GM19463 (cell line): Measurements from ENCODE around the gene CDC42SE2.
"Not testable (repeated sequence)": the region's sequence is repeated elsewhere in the genome, so short reads cannot be mapped to it uniquely, and the experiment has no call there.

Source experiments
- ATAC-seq: cut with Tn5 transposase; IDR thresholded peaks from one replicate; pipeline ENCODE4 v1.9.1; 2021; ENCODE audit warnings: mild to moderate bottlenecking, moderate library complexity; ENCODE audit not compliant: unreplicated experiment

Gene CDC42SE2

GRCh38 chr5:131363811-131364506, 100.1 kb downstream of the CDC42SE2 start:
- ATAC-seq = no peak

GRCh38 chr5:131364507-131365050, 100.7 kb downstream of the CDC42SE2 start:
- ATAC-seq = no peak

- no peak for ATAC-seq
Observed at GRCh38 chr5:131366428-131366827, 102.6 kb downstream of the CDC42SE2 start.

DNA sequence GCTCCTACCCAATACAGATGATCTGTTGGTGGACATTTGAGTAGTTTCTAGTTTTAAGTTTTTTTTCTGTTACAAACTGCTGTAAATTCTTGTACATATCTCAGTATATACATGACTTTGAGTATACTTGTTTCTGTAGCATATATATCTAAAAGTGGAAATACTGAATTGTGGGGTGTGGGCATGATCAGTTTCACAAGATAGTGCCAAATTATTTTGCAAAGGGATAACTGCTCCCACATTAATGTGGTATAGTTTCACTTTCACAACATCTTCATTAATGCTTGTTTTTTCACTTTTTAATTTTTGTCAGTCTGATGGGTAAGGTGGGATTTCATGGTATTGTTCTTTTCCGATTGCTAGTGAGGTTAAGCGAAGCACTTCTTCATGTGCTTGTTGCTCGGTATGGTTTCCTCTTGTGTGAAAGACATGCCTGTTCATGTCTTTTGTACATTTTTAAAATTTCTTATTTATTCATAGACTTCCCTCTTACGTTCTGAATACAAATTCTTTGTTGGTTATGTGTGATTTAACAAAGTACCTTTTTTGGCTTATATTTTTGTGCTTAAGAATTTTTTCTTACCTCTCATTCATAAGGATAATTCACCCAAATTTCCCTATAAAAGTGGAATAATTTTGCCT, 103.5 kb downstream of the CDC42SE2 start:
- ATAC-seq = no peak

- ATAC-seq = no peak
Observed at GRCh38 chr5:131368866-131369265, 105.0 kb downstream of the CDC42SE2 start.

- ATAC-seq = no peak
Observed at GRCh38 chr5:131369558-131369957, 105.7 kb downstream of the CDC42SE2 start.

DNA sequence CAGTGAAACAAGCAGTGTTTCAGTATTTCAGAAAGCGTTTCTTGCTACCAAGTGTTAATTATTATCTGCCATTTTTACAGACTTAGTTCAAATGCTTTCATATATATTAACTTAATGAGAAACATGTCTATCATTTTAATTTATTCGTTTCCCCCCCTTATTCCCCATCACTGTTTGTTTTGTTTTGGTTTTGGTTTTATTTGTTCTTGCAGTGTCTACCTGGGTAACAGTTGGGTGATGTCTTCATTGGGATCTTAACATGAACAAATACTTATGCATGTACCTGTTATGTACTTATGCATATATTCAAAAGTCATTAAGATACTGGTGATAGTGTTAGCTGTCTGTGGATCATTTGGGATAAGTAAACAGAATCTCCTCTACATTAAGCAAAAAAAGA, 108.0 kb downstream of the CDC42SE2 start:
- no peak for ATAC-seq

DNA sequence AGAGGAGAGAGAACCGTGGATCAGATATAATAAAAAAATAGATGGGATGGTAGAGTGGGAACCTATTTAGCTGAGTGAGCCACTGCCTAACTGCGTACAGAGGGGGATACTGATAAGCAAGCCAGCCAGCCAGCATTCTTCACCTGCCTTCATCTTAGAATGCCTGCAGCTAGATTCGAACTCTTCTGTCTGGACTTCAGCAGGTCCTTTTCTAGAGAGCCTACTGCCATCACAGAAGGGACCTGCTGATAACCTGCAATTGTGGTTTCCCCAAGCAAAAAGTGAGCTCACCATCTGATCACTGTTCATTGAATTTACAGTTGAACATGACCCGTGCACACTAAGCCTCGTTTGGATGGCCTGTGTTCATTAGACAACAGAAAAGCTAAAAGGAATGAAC, 109.4 kb downstream of the CDC42SE2 start:
- no peak for ATAC-seq

- ATAC-seq = peak; percentile 20
Observed at GRCh38 chr5:131375351-131375750, 111.5 kb downstream of the CDC42SE2 start.

DNA sequence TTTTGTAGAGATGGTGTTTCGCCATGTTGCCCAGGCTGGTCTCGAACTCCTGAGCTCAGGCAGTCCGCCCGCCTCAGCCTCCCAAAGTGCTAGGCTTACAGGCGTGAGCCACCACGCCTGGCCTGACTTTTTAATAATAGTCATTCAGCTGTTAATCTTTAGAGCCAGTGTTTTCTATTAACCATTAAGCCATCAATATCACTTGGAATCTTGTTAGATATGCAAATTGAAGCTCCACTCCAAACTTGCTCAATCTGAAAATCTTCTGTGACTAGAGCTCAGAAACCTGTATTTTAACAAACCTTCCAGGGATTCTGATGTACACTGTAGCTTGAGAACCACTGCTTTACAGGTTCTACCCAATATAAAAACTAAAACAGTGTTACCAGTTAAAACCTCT, 113.5 kb downstream of the CDC42SE2 start:
- no peak for ATAC-seq

GRCh38 chr5:131377785-131378325, 114.0 kb downstream of the CDC42SE2 start:
- no peak for ATAC-seq

DNA sequence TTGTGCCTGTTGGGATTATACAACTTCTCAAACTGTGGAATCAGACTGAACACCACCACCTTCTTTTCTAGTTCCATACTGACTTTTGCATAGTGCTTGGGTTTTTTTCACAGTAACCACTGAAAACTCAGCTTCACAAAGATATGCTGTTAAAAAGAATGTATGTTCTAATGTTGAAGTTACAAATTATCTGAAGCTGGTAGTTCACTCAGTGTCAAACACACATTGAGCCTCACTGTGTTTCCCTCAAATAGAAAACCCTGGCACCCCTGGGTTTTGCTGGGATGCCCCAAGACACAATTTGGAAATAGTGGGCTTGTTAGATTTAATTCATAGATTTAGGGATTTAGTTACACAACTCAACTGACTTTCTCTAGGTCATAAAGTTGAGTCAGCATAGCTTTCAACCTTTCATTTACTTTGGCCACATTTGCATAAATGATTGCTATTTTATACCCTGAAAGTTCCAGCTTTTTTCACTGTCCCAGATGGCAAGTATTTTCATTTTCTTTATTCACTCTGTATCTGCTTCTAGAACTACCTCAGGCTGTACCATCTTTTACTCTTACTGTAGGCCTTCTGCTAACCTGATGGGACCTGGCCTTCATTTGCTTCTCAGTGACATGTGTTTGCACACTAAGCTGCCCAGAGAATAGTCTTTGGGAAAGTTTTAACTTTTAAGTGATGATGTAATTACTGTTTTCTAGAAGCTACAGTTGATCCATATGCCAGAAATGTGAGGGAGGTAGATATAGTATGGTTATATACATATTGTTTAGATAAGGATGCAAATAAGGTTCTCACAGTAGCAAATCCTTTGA, 115.1 kb downstream of the CDC42SE2 start:
- ATAC-seq = no peak

GRCh38 chr5:131379723-131380122, 115.9 kb downstream of the CDC42SE2 start:
- ATAC-seq = peak; percentile 40

DNA sequence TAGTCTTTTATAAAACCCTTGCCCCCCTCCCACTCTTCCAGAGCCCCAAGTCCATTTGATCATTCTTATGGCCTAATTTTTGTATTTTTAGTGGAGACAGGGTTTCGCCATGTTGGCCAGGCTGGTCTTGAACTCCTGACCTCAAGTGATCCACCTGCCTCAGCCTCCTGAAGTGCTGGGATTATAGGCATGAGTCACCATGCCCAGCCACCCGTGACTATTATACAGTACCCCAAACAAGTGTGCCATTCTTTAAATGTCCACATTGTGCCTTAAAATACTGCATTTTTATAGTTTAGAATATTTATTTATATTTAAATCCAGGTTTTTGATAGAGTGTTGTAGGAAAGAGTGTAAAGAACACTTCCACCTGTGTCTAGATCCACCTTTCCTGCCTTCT, 116.4 kb downstream of the CDC42SE2 start:
- ATAC-seq = not testable (repeated sequence)

- ATAC-seq = no peak
Observed at GRCh38 chr5:131381021-131381420, 117.2 kb downstream of the CDC42SE2 start.

- ATAC-seq = peak; percentile 47
Observed at GRCh38 chr5:131381777-131382176, 117.9 kb downstream of the CDC42SE2 start.

- peak; percentile 55 for ATAC-seq
Observed at GRCh38 chr5:131382407-131383395, 118.8 kb downstream of the CDC42SE2 start.

DNA sequence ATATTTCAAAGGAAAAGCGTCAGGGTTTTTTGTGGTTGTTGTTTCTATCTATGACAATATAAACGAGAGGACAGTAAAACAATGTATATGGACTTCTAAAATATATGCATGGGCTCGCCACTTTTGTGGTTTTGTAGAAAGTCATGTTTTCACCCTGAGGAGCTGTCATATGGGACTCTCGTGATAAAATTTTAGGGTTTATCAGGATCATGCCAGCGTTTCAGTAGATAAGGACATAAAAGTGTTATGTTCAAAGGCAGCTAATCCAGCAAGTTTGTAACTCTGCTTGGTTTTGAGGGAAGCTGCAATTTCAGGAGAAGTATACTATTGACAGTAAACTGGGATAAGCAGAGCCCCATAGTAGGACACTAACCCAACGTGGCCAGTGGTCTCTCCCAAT, 120.3 kb downstream of the CDC42SE2 start:
- ATAC-seq = no peak

GRCh38 chr5:131384616-131385214, 120.9 kb downstream of the CDC42SE2 start:
- no peak for ATAC-seq

DNA sequence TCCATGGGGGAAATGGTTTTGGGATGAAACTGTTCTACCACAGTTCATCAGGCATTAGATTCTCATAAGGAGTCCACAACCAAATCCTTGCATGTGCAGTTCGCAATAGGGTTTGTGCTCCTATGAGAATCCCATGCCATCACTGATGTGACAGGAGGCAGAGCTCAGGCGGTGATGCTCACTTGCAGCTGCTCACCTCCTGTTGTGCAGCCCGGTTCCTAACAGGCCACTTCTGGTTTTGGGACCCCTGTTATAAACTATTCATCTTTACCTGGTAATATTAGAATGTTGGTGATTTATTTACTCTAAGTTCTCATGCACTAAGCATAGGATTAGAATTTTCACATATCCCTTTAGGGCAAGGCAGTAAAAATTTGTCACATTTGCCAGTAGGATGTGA, 122.3 kb downstream of the CDC42SE2 start:
- ATAC-seq = no peak
